ENCODE measurements around the gene REG4.
"Not testable (repeated sequence)": the region's sequence is repeated elsewhere in the genome, so short reads cannot be mapped to it uniquely, and the experiment has no call there.

Gene REG4

GRCh38 chr1:119829625-119830024 is 18.4 kb upstream of the REG4 start:
- no peak overlapping the region for H3K4me3 ChIP-seq (ENCODE audit: low read length)
- no peaks in the 10 kb centered on the region; the same call in 1 of the 2 replicates for H3K4me1 ChIP-seq (ENCODE audit: control insufficient read depth, insufficient read depth, low read length)
- no peaks in the 10 kb centered on the region for H3K9me3 ChIP-seq (ENCODE audit: control insufficient read depth, insufficient read depth, low read length)
- WGBS (ENCODE audit: insufficient coverage, insufficient read length) = no CpG with 5 or more reads among the region's 4 CpGs
- DNase-seq (ENCODE audit: low read depth, low spot score) = no peak
- no peaks in the 10 kb centered on the region for H3K36me3 ChIP-seq (ENCODE audit: control insufficient read depth, insufficient read depth, low read length)
- H3K27ac ChIP-seq (ENCODE audit: low read length) = no peak overlapping the region
- H3K27me3 ChIP-seq (ENCODE audit: control insufficient read depth, insufficient read depth, low read length) = no peaks in the 10 kb centered on the region

- H3K4me3 ChIP-seq (ENCODE audit: low read length); H3K27me3 ChIP-seq (ENCODE audit: control insufficient read depth, insufficient read depth, low read length); H3K9me3 ChIP-seq (ENCODE audit: control insufficient read depth, insufficient read depth, low read length); H3K4me1 ChIP-seq (ENCODE audit: control insufficient read depth, insufficient read depth, low read length); DNase-seq (ENCODE audit: low read depth, low spot score); H3K36me3 ChIP-seq (ENCODE audit: control insufficient read depth, insufficient read depth, low read length); H3K27ac ChIP-seq (ENCODE audit: low read length): not testable (repeated sequence)
Observed at GRCh38 chr1:119829006-119829405, 17.7 kb upstream of the REG4 start.

GRCh38 chr1:119828266-119828665 is 17.0 kb upstream of the REG4 start:
- Histone ChIP-seq H3K36me3 (ENCODE audit: control insufficient read depth, insufficient read depth, low read length) (no peaks in the 10 kb centered on the region), H3K27ac (ENCODE audit: low read length) (no peak overlapping the region), H3K27me3 (ENCODE audit: control insufficient read depth, insufficient read depth, low read length) (no peaks in the 10 kb centered on the region), H3K4me1 (ENCODE audit: control insufficient read depth, insufficient read depth, low read length) (no peaks in the 10 kb centered on the region; the same call in 1 of the 2 replicates), H3K4me3 (ENCODE audit: low read length) (no peak overlapping the region), H3K9me3 (ENCODE audit: control insufficient read depth, insufficient read depth, low read length) (no peaks in the 10 kb centered on the region)
- DNase-seq (ENCODE audit: low read depth, low spot score) = no peak
- no CpG with 5 or more reads among the region's 3 CpGs for WGBS (ENCODE audit: insufficient coverage, insufficient read length)

DNA sequence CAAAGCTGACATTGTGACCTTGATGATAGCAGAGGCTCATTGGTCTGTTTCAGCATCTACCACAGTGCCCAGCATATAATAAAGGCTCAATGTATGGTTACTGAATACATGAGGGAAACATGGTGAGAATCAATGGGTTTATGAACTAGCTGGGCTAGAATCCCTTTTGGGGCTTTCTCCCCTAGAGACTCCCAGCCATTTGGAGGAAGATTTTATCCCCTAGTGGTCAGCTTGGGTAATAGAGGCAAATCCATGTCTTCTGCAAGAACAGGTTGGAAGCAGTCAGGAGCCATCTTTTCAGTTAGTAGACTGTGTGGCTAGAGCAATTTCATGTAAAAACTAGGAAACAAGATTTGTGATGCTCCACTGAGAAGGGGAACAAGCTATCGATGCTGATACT is 15.8 kb upstream of the REG4 start:
- Histone ChIP-seq H3K9me3 (ENCODE audit: control insufficient read depth, insufficient read depth, low read length) (no peaks in the 10 kb centered on the region), H3K4me1 (ENCODE audit: control insufficient read depth, insufficient read depth, low read length) (no peaks in the 10 kb centered on the region), H3K4me3 (ENCODE audit: low read length) (no peak overlapping the region), H3K27ac (ENCODE audit: low read length) (no peak overlapping the region), H3K27me3 (ENCODE audit: control insufficient read depth, insufficient read depth, low read length) (no peaks in the 10 kb centered on the region), H3K36me3 (ENCODE audit: control insufficient read depth, insufficient read depth, low read length) (no peaks in the 10 kb centered on the region)
- no CpG with 5 or more reads among the region's 1 CpG for WGBS (ENCODE audit: insufficient coverage, insufficient read length)
- no peak for DNase-seq (ENCODE audit: low read depth, low spot score)

DNA sequence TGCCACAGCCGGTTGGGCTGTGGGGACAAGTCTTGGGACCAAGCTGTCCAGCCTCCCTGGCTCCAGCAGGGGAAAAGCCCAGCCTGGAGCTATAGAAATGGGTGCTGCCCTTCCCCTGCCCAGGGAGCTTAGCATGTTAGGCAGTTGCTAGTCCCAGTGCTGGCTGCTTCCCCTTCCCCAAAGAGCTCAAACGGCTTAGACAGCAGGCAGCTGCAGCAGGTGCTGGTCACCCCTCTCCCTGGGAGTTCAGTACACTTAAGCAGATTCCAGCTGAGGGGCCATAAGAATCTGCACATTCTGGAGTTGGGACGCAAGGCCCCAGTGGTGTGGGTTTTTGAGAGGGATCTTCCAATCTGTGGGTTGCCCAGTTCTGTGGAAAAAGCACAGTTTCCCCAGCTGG is 11.1 kb upstream of the REG4 start:
- no peak overlapping the region for H3K4me3 ChIP-seq (ENCODE audit: low read length)
- H3K4me1 ChIP-seq (ENCODE audit: control insufficient read depth, insufficient read depth, low read length) = no peaks in the 10 kb centered on the region
- no peak overlapping the region for H3K27ac ChIP-seq (ENCODE audit: low read length)
- DNase-seq (ENCODE audit: low read depth, low spot score) = no peak
- no peaks in the 10 kb centered on the region for H3K27me3 ChIP-seq (ENCODE audit: control insufficient read depth, insufficient read depth, low read length)
- no CpG with 5 or more reads among the region's 3 CpGs for WGBS (ENCODE audit: insufficient coverage, insufficient read length)
- no peaks in the 10 kb centered on the region for H3K9me3 ChIP-seq (ENCODE audit: control insufficient read depth, insufficient read depth, low read length)
- no peaks in the 10 kb centered on the region for H3K36me3 ChIP-seq (ENCODE audit: control insufficient read depth, insufficient read depth, low read length)

- Histone ChIP-seq H3K9me3 (ENCODE audit: control insufficient read depth, insufficient read depth, low read length) (no peaks in the 10 kb centered on the region), H3K36me3 (ENCODE audit: control insufficient read depth, insufficient read depth, low read length) (no peaks in the 10 kb centered on the region), H3K27me3 (ENCODE audit: control insufficient read depth, insufficient read depth, low read length) (no peaks in the 10 kb centered on the region), H3K4me1 (ENCODE audit: control insufficient read depth, insufficient read depth, low read length) (no peaks in the 10 kb centered on the region), H3K4me3 (ENCODE audit: low read length) (no peak overlapping the region), H3K27ac (ENCODE audit: low read length) (no peak overlapping the region)
- no peak for DNase-seq (ENCODE audit: low read depth, low spot score)
- WGBS (ENCODE audit: insufficient coverage, insufficient read length) = no CpG with 5 or more reads among the region's 2 CpGs
Observed at GRCh38 chr1:119818181-119818580, 6.9 kb upstream of the REG4 start.

DNA sequence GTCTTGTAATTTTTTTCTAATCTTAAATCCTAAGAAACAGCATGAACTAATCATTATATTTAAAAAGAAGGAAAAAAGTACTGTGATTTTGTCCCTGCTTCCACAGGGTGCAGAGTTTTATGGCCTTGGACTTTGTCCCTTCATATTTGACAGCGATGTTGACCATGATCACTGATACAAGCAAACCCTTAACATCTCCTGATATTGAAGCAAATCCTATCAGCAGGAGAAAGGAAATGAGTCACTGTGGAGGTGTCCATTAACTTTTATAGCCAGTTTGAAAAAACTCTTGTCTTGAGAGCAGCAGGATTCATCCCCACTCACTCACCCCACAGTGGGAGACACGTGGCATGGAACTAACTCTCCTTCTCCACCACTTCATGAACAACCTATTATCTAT is 5.1 kb upstream of the REG4 start:
- Histone ChIP-seq H3K36me3 (ENCODE audit: control insufficient read depth, insufficient read depth, low read length) (no peaks in the 10 kb centered on the region), H3K27ac (ENCODE audit: low read length) (no peak overlapping the region), H3K4me3 (ENCODE audit: low read length) (no peak overlapping the region), H3K27me3 (ENCODE audit: control insufficient read depth, insufficient read depth, low read length) (no peaks in the 10 kb centered on the region), H3K9me3 (ENCODE audit: control insufficient read depth, insufficient read depth, low read length) (no peaks in the 10 kb centered on the region), H3K4me1 (ENCODE audit: control insufficient read depth, insufficient read depth, low read length) (no peaks in the 10 kb centered on the region)
- WGBS (ENCODE audit: insufficient coverage, insufficient read length) = no CpG with 5 or more reads among the region's 2 CpGs
- no peak for DNase-seq (ENCODE audit: low read depth, low spot score)

DNA sequence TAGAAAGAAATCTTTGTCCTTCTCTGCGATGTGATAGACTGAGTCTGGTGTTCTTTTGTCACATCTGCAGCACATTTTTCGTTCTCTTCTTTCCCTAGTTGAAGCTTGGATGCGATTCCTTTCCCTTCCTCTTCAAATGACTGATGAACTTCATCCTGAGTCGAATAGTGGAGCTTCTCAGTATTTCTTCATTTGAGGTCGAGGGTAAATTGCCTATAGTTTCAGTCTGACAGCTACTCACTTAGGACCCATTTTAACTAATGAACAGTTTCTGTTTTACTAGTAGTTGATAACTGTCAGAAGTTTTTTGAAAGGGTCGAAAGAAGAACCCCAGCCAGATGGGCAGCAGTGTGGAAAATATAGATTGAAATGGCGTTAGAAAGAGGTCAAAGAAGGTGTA is 4.7 kb upstream of the REG4 start:
- no peaks in the 10 kb centered on the region for H3K4me1 ChIP-seq (ENCODE audit: control insufficient read depth, insufficient read depth, low read length)

DNA sequence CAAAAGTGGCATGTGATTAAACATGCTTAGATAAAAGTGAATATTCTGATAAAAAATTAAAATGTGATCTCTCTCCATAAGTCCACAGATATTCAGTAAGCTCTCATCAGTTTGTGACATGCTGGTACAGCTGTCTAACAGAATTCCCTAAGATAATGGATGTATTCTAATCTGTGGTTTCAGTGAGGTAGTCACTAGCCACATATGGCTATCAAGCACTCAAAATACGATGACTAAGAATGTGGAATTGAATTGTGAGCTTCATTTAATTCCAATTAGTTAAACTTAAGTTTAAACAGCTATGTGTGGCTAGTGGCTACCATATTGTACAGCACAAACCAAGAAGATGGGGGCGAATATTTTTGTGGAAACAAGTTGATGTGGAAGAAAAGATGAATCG is 4.1 kb upstream of the REG4 start:
- Histone ChIP-seq H3K36me3 (ENCODE audit: control insufficient read depth, insufficient read depth, low read length) (no peaks in the 10 kb centered on the region), H3K27me3 (ENCODE audit: control insufficient read depth, insufficient read depth, low read length) (no peaks in the 10 kb centered on the region), H3K4me1 (ENCODE audit: control insufficient read depth, insufficient read depth, low read length) (no peaks in the 10 kb centered on the region), H3K9me3 (ENCODE audit: control insufficient read depth, insufficient read depth, low read length) (no peaks in the 10 kb centered on the region), H3K4me3 (ENCODE audit: low read length) (no peak overlapping the region), H3K27ac (ENCODE audit: low read length) (no peak overlapping the region)
- no peak for DNase-seq (ENCODE audit: low read depth, low spot score)
- no CpG with 5 or more reads among the region's 3 CpGs for WGBS (ENCODE audit: insufficient coverage, insufficient read length)

More for the DNA sequence above, 4.7 kb upstream of the REG4 start:
- H3K27me3 ChIP-seq (ENCODE audit: control insufficient read depth, insufficient read depth, low read length) = no peaks in the 10 kb centered on the region
- no peaks in the 10 kb centered on the region for H3K9me3 ChIP-seq (ENCODE audit: control insufficient read depth, insufficient read depth, low read length)
- H3K27ac ChIP-seq (ENCODE audit: low read length) = no peak overlapping the region
- H3K4me3 ChIP-seq (ENCODE audit: low read length) = no peak overlapping the region
- WGBS (ENCODE audit: insufficient coverage, insufficient read length) = 100% methylated on average over 1 of the region's 7 CpGs
- H3K36me3 ChIP-seq (ENCODE audit: control insufficient read depth, insufficient read depth, low read length) = no peaks in the 10 kb centered on the region
- no peak for DNase-seq (ENCODE audit: low read depth, low spot score)

- WGBS (ENCODE audit: insufficient coverage, insufficient read length) = no CpG with 5 or more reads among the region's 1 CpG
- Histone ChIP-seq H3K36me3 (ENCODE audit: control insufficient read depth, insufficient read depth, low read length) (no peaks in the 10 kb centered on the region), H3K4me1 (ENCODE audit: control insufficient read depth, insufficient read depth, low read length) (no peaks in the 10 kb centered on the region), H3K27me3 (ENCODE audit: control insufficient read depth, insufficient read depth, low read length) (no peaks in the 10 kb centered on the region), H3K9me3 (ENCODE audit: control insufficient read depth, insufficient read depth, low read length) (no peaks in the 10 kb centered on the region), H3K27ac (ENCODE audit: low read length) (no peak overlapping the region), H3K4me3 (ENCODE audit: low read length) (no peak overlapping the region)
- DNase-seq (ENCODE audit: low read depth, low spot score) = no peak
Observed at GRCh38 chr1:119814288-119814687, 3.0 kb upstream of the REG4 start.

GRCh38 chr1:119811985-119812557 is 811 bp upstream of the REG4 start:
- H3K27ac ChIP-seq (ENCODE audit: low read length) = no peak overlapping the region
- no peaks in the 10 kb centered on the region for H3K9me3 ChIP-seq (ENCODE audit: control insufficient read depth, insufficient read depth, low read length)
- no peak overlapping the region for H3K4me3 ChIP-seq (ENCODE audit: low read length)
- H3K4me1 ChIP-seq (ENCODE audit: control insufficient read depth, insufficient read depth, low read length) = no peaks in the 10 kb centered on the region
- no peak for DNase-seq (ENCODE audit: low read depth, low spot score)
- no CpG with 5 or more reads among the region's 2 CpGs for WGBS (ENCODE audit: insufficient coverage, insufficient read length)
- H3K36me3 ChIP-seq (ENCODE audit: control insufficient read depth, insufficient read depth, low read length) = no peaks in the 10 kb centered on the region
- H3K27me3 ChIP-seq (ENCODE audit: control insufficient read depth, insufficient read depth, low read length) = no peaks in the 10 kb centered on the region
